GM12875 (cell line): ENCODE data around the gene TRAF3.
"Not testable (repeated sequence)": the region's sequence is repeated elsewhere in the genome, so short reads cannot be mapped to it uniquely, and the experiment has no call there.

Experiments used
- H3K4me3 ChIP-seq: one replicate; pipeline ENCODE4 v1.5.1; 2011; ENCODE audit warnings: low read depth, low read length, control low read depth
- TF ChIP-seq, protein P1 (sequence below): IDR thresholded peaks from 2 replicates; pipeline ENCODE4 v1.5.1; 2011; ENCODE audit warnings: low read depth, mild to moderate bottlenecking, control low read depth, inconsistent platforms, low read length, moderate library complexity, borderline replicate concordance; ENCODE audit not compliant: insufficient read depth

TRAF3 gene

GRCh38 chr14:102862154-102862773 is 85.0 kb downstream of the TRAF3 start:
- TF ChIP-seq, protein P1, sequence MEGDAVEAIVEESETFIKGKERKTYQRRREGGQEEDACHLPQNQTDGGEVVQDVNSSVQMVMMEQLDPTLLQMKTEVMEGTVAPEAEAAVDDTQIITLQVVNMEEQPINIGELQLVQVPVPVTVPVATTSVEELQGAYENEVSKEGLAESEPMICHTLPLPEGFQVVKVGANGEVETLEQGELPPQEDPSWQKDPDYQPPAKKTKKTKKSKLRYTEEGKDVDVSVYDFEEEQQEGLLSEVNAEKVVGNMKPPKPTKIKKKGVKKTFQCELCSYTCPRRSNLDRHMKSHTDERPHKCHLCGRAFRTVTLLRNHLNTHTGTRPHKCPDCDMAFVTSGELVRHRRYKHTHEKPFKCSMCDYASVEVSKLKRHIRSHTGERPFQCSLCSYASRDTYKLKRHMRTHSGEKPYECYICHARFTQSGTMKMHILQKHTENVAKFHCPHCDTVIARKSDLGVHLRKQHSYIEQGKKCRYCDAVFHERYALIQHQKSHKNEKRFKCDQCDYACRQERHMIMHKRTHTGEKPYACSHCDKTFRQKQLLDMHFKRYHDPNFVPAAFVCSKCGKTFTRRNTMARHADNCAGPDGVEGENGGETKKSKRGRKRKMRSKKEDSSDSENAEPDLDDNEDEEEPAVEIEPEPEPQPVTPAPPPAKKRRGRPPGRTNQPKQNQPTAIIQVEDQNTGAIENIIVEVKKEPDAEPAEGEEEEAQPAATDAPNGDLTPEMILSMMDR, result no peak
- no peak overlapping the region for H3K4me3 ChIP-seq

- TF ChIP-seq, protein P1, result no peak
- H3K4me3 ChIP-seq, result no peak overlapping the region
Measured at GRCh38 chr14:102863381-102863780, 86.1 kb downstream of the TRAF3 start.

- not testable (repeated sequence) for H3K4me3 ChIP-seq
Measured at GRCh38 chr14:102865916-102866315, 88.7 kb downstream of the TRAF3 start.

GRCh38 chr14:102866982-102867761 is 89.9 kb downstream of the TRAF3 start:
- TF ChIP-seq, protein P1, result no peak
- no peak overlapping the region for H3K4me3 ChIP-seq

DNA sequence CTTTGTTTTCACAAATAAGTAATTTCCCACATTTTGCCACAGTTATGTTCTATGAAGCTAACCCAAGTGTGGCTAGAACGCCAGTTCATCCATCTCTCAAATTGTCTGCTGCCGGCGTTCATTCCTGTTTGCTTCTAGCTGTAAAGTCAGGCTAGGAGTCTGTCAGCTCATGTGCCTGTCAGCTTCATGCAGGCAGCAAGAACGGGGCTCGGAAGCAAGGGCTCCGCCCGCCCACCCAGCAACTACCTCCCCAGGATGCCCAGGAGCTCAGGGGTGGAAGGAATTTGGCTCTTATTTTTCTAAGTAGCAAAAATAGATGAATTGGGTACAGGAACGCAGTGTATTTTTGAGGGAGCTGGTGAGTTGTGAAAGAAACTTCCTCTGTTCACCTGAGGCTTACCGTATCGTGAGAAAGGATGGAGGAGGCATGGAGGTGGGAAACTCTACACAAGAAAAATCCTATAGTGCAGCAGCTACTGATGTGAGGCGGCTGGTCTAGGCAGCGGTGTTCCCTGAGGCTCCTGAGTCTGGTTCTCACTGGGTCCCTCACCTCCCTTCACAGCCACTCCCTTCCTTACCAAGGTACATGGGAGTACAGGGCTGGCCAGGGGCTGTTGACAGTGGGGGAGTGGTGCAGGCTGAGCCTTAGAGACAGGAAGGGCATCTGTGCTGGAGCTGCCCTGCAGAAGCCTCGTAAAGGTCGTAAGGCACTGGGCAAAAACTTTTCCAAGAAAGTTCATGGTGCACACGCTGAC is 90.8 kb downstream of the TRAF3 start:
- H3K4me3 ChIP-seq, result no peak overlapping the region
- TF ChIP-seq, protein P1, result no peak

DNA sequence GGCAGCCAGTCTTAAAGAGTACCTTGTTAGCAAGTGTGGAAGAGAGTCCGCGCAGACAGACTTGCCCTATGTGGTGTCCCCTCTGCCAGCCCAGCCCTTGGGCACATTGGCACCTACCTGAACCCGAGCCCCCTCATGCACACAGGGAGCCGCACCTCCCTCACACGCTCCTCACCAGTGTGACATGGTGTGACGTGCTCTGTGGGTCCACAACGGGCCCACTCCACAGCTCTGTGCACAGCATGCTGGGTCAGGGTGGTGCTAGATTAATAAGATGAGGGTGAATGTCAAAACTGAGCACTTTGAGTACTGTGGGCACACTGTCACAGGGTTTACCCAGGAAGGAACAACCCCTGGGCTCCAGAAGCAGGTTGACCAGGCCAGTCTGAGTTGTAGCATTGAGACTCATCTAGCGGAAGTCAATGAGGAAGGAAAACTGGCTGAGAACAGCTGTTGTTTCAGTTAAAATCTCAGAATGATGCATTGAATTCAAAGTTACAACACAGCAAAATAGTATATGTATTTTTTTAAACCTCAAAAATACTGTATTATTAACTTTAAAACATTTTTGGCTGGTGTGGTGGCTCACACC is 91.8 kb downstream of the TRAF3 start:
- TF ChIP-seq, protein P1, result no peak
- no peak overlapping the region for H3K4me3 ChIP-seq

DNA sequence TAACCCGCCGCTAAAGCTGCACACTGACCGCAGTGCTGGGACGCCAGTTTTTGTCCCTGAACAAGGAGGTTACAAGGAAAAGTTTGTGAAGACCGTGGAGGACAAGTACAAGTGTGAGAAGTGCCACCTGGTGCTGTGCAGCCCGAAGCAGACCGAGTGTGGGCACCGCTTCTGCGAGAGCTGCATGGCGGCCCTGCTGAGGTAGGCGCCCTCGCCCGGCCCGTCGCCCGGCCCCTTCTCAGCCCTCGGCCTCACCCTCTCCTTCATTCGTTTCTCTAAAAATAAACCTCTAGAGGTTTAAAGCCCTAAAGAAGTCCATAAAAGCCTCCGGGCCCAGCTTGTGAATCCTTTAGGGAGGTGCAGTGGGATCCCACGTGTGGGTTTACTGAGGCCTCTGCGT is 93.0 kb downstream of the TRAF3 start:
- H3K4me3 ChIP-seq, result no peak overlapping the region
- TF ChIP-seq, protein P1, result no peak
